Measurements from ENCODE around the gene ERVFRD-1.

The ERVFRD-1 gene

GRCh38 chr6:11076540-11076939 is 35.0 kb downstream of the ERVFRD-1 start:
- TF ChIP-seq CTCF (IDR thresholded peaks at IDR 0.05; ENCODE audit: low read depth, low read length), result no peak

GRCh38 chr6:11072101-11072500 is 39.4 kb downstream of the ERVFRD-1 start:
- H3K4me3 ChIP-seq (ENCODE audit: low read depth, low read length), result no peak overlapping the region
- TF ChIP-seq CTCF (IDR thresholded peaks at IDR 0.05; ENCODE audit: low read depth, low read length), result no peak

More at GRCh38 chr6:11076540-11076939, 35.0 kb downstream of the ERVFRD-1 start:
- H3K4me3 ChIP-seq (ENCODE audit: low read depth, low read length), result no peak overlapping the region

GRCh38 chr6:11069760-11070159 is 41.8 kb downstream of the ERVFRD-1 start:
- TF ChIP-seq CTCF (IDR thresholded peaks at IDR 0.05; ENCODE audit: low read depth, low read length), result no peak
- H3K4me3 ChIP-seq (ENCODE audit: low read depth, low read length), result no peak overlapping the region

GRCh38 chr6:11067348-11067747 is 44.2 kb downstream of the ERVFRD-1 start:
- H3K4me3 ChIP-seq (ENCODE audit: low read depth, low read length), result no peak overlapping the region
- TF ChIP-seq CTCF (IDR thresholded peaks at IDR 0.05; ENCODE audit: low read depth, low read length), result no peak

- no peak overlapping the region for H3K4me3 ChIP-seq (ENCODE audit: low read depth, low read length)
- no peak for TF ChIP-seq CTCF (IDR thresholded peaks at IDR 0.05; ENCODE audit: low read depth, low read length)
Observed at GRCh38 chr6:11066505-11067347, 44.8 kb downstream of the ERVFRD-1 start.

GRCh38 chr6:11065436-11066202 is 45.9 kb downstream of the ERVFRD-1 start:
- no peak overlapping the region for H3K4me3 ChIP-seq (ENCODE audit: low read depth, low read length)

More at GRCh38 chr6:11065436-11066202, 45.9 kb downstream of the ERVFRD-1 start:
- TF ChIP-seq CTCF (IDR thresholded peaks at IDR 0.05; ENCODE audit: low read depth, low read length), result no peak
